Liver (tissue), 9 donors: ENCODE results near the gene SIK3. TPM values are rescaled to one million over a fixed set of nuclear protein-coding genes. Genes with fewer than 3 reads are reported as not detected.
A peak's percentile ranks its signal among the peaks of the same experiment; 100 is the strongest.

Experiments used
- DNase-seq: peaks from one replicate; pipeline ENCODE4 v3.0.0-alpha.2; 2017; ENCODE audit warnings: low spot score
- H3K27ac ChIP-seq, 2 donors: one replicate each; pipeline ENCODE4 v1.7.0; 2013; ENCODE audit warnings: inconsistent platforms in 2 of 2, low read length in 2 of 2, control low read depth in 1 of 2, low read depth in 1 of 2, mild to moderate bottlenecking in 1 of 2
- H3K27me3 ChIP-seq, 4 donors: one replicate each; pipeline versions ENCODE4 v1.6.1 to v1.7.0; 2013; ENCODE audit warnings: low read length in 3 of 4, inconsistent platforms in 1 of 4, mild to moderate bottlenecking in 1 of 4, moderate library complexity in 1 of 4; ENCODE audit not compliant: control insufficient read depth in 4 of 4, insufficient read depth in 4 of 4
- H3K36me3 ChIP-seq, 4 donors: one replicate each; pipeline versions ENCODE4 v1.6.1 to v1.7.0; 2013; ENCODE audit warnings: low read length in 3 of 4, mild to moderate bottlenecking in 3 of 4, low read depth in 1 of 4, moderate library complexity in 1 of 4; ENCODE audit not compliant: control insufficient read depth in 4 of 4, insufficient read depth in 3 of 4
- H3K4me1 ChIP-seq, 4 donors: one replicate each; pipeline versions ENCODE4 v1.6.1 to v1.7.0; 2013; ENCODE audit warnings: low read length in 3 of 4, mild to moderate bottlenecking in 3 of 4, moderate library complexity in 1 of 4; ENCODE audit not compliant: control insufficient read depth in 4 of 4, insufficient read depth in 4 of 4
- H3K4me3 ChIP-seq, 3 donors: one replicate each; pipeline versions ENCODE4 v1.6.1 to v1.7.0; 2013; ENCODE audit warnings: low read length in 3 of 3, control low read depth in 1 of 3, low read depth in 1 of 3, mild to moderate bottlenecking in 1 of 3
- H3K9ac ChIP-seq, 2 donors: one replicate each; pipeline ENCODE4 v1.7.0; 2013; ENCODE audit warnings: low read length in 2 of 2, mild to moderate bottlenecking in 2 of 2, moderate library complexity in 2 of 2, control low read depth in 1 of 2, low read depth in 1 of 2
- H3K9me3 ChIP-seq, 4 donors: one replicate each; pipeline versions ENCODE4 v1.6.1 to v1.7.0; 2013; ENCODE audit warnings: low read length in 3 of 4; ENCODE audit not compliant: control insufficient read depth in 4 of 4
- EGR1 ChIP-seq, 2 donors: IDR thresholded peaks; 2 replicates each; pipeline ENCODE4 v1.6.1; 2016 to 2018; ENCODE audit warnings: antibody characterized with exemption in 2 of 2, low read depth in 2 of 2
- FOXA1 ChIP-seq: IDR thresholded peaks from 2 replicates; pipeline ENCODE4 v1.6.1; 2016; ENCODE audit warnings: antibody characterized with exemption
- FOXA2 ChIP-seq: IDR thresholded peaks from 2 replicates; pipeline ENCODE4 v1.6.1; 2016; ENCODE audit warnings: antibody characterized with exemption
- GABPA ChIP-seq, 2 donors: IDR thresholded peaks in 1 of 2; conservative IDR thresholded peaks in 1 of 2; 2 replicates each; pipeline ENCODE4 v1.6.1; 2016; ENCODE audit warnings: antibody characterized with exemption in 2 of 2, mild to moderate bottlenecking in 1 of 2, moderate library complexity in 1 of 2
- HNF4A ChIP-seq, 2 donors: conservative IDR thresholded peaks; 2 replicates each; pipeline ENCODE4 v1.6.1; 2016; ENCODE audit warnings: antibody characterized with exemption in 2 of 2, mild to moderate bottlenecking in 2 of 2
- HNF4G ChIP-seq: IDR thresholded peaks from 2 replicates; pipeline ENCODE4 v1.6.1; 2016; ENCODE audit warnings: antibody characterized with exemption
- JUND ChIP-seq, 2 donors: IDR thresholded peaks; 2 replicates each; pipeline ENCODE4 v1.6.1; 2016; ENCODE audit warnings: antibody characterized with exemption in 2 of 2
- NR2F2 ChIP-seq: IDR thresholded peaks from 2 replicates; pipeline ENCODE4 v1.6.1; 2016; ENCODE audit warnings: antibody characterized with exemption
- RAD21 ChIP-seq, 2 donors: IDR thresholded peaks; 2 replicates each; pipeline ENCODE4 v1.6.1; 2016; ENCODE audit warnings: antibody characterized with exemption in 2 of 2, mild to moderate bottlenecking in 2 of 2
- RXRA ChIP-seq, 2 donors: IDR thresholded peaks; 2 replicates each; pipeline ENCODE4 v1.6.1; 2017 to 2018; ENCODE audit warnings: antibody characterized with exemption in 2 of 2, mild to moderate bottlenecking in 1 of 2
- SP1 ChIP-seq: IDR thresholded peaks from 2 replicates; pipeline ENCODE4 v1.6.1; 2018; ENCODE audit warnings: antibody characterized with exemption, mild to moderate bottlenecking
- TAF1 ChIP-seq: conservative IDR thresholded peaks from 2 replicates; pipeline ENCODE4 v1.6.1; 2016; ENCODE audit warnings: antibody characterized with exemption, mild to moderate bottlenecking
- YY1 ChIP-seq: IDR thresholded peaks from 2 replicates; pipeline ENCODE4 v1.6.1; 2016; ENCODE audit warnings: antibody characterized with exemption, mild to moderate bottlenecking
- WGBS: extraction: QIAGEN DNeasy Blood & Tissue Kit; methylation state at CpG from one replicate; pipeline ENCODE4 v1.1.7; 2013; 5-methylcytosine and 5-hydroxymethylcytosine counted together
- polyA plus RNA-seq, 2 donors: library from polyadenylated mRNA; stranded (reverse) in 1 of 2; unstranded in 1 of 2; fragments of 200-250 nt in 1 of 2; fragments of >200 nt in 1 of 2; fragmentation: Nextera tagmentation in 1 of 2; extraction: Ambion mirVana in 1 of 2; gene quantifications; one replicate each; pipeline versions ENCODE4 v1.2.1 to v1.2.3, GENCODE V29; 2013 to 2015
- total RNA-seq, 2 donors: library from RNA; depleted of rRNA; stranded (reverse); fragments of >200 nt; gene quantifications; one replicate each; pipeline ENCODE4 v1.2.3, GENCODE V29; 2014
- TF ChIP-seq, protein P1 (sequence below): IDR thresholded peaks from 2 replicates; pipeline ENCODE4 v1.6.1; 2016; ENCODE audit warnings: antibody characterized with exemption, mild to moderate bottlenecking
- TF ChIP-seq, protein P2 (sequence below): IDR thresholded peaks from 2 replicates; pipeline ENCODE4 v1.6.1; 2016; ENCODE audit warnings: antibody characterized with exemption
- TF ChIP-seq, protein P3 (sequence below): IDR thresholded peaks from 2 replicates; pipeline ENCODE4 v1.6.1; 2016; ENCODE audit warnings: antibody characterized with exemption
- TF ChIP-seq, protein P4 (sequence below): fragments of 150-350 bp; IDR thresholded peaks from 2 replicates; pipeline ENCODE4 v1.5.1; 2017; ENCODE audit warnings: improper control_type of control experiment, low read depth, low read length; ENCODE audit not compliant: missing input control
- TF ChIP-seq, protein P5 (sequence below): IDR thresholded peaks from 2 replicates; pipeline ENCODE4 v1.6.1; 2016; ENCODE audit warnings: antibody characterized with exemption
- donor health status: healthy.
- donor health status: healthy.
- donor health status: healthy.
- donor health status: healthy.
- donor health status: healthy.

Gene SIK3
- total and polyA plus RNA-seq, 4 donors, result 6.9 to 52.4 (median 14.4) TPM

DNA sequence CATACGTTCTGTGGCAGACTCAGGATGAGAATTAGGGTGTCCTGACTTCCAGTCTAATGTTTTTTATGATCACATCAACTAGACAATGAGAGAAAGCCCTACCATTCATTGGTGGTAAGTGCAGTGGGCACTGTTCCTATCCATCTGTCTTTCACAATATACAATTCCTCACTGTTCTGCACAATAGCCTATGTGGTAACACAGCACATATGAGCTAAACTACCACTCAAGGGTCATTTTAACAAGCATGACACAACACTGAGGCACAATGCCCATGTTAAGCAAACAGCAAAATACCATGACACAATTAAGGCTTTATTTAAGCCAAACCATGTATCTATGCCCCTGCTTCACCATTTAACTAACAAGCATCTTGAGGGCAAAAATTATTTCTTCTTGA is 52.3 kb downstream of the SIK3 start:
- H3K9me3 ChIP-seq, result no peaks in the 10 kb centered on the region
- no peak for DNase-seq
- H3K27ac ChIP-seq, result peak overlapping the region; percentile 30 to 77
- TF ChIP-seq, protein P1, sequence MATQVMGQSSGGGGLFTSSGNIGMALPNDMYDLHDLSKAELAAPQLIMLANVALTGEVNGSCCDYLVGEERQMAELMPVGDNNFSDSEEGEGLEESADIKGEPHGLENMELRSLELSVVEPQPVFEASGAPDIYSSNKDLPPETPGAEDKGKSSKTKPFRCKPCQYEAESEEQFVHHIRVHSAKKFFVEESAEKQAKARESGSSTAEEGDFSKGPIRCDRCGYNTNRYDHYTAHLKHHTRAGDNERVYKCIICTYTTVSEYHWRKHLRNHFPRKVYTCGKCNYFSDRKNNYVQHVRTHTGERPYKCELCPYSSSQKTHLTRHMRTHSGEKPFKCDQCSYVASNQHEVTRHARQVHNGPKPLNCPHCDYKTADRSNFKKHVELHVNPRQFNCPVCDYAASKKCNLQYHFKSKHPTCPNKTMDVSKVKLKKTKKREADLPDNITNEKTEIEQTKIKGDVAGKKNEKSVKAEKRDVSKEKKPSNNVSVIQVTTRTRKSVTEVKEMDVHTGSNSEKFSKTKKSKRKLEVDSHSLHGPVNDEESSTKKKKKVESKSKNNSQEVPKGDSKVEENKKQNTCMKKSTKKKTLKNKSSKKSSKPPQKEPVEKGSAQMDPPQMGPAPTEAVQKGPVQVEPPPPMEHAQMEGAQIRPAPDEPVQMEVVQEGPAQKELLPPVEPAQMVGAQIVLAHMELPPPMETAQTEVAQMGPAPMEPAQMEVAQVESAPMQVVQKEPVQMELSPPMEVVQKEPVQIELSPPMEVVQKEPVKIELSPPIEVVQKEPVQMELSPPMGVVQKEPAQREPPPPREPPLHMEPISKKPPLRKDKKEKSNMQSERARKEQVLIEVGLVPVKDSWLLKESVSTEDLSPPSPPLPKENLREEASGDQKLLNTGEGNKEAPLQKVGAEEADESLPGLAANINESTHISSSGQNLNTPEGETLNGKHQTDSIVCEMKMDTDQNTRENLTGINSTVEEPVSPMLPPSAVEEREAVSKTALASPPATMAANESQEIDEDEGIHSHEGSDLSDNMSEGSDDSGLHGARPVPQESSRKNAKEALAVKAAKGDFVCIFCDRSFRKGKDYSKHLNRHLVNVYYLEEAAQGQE, result peak; percentile 14
- TF ChIP-seq GABPA (IDR thresholded peaks at IDR 0.05 in 1 of 2, conservative IDR thresholded peaks at IDR 0.05 in 1 of 2), result no peak
- TF ChIP-seq, protein P2, sequence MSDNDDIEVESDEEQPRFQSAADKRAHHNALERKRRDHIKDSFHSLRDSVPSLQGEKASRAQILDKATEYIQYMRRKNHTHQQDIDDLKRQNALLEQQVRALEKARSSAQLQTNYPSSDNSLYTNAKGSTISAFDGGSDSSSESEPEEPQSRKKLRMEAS, result peak; percentile 54
- TF ChIP-seq YY1, result peak; percentile 63
- TF ChIP-seq, protein P3, sequence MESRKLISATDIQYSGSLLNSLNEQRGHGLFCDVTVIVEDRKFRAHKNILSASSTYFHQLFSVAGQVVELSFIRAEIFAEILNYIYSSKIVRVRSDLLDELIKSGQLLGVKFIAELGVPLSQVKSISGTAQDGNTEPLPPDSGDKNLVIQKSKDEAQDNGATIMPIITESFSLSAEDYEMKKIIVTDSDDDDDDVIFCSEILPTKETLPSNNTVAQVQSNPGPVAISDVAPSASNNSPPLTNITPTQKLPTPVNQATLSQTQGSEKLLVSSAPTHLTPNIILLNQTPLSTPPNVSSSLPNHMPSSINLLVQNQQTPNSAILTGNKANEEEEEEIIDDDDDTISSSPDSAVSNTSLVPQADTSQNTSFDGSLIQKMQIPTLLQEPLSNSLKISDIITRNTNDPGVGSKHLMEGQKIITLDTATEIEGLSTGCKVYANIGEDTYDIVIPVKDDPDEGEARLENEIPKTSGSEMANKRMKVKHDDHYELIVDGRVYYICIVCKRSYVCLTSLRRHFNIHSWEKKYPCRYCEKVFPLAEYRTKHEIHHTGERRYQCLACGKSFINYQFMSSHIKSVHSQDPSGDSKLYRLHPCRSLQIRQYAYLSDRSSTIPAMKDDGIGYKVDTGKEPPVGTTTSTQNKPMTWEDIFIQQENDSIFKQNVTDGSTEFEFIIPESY, result peak; percentile 26
- no peak for TF ChIP-seq HNF4G
- peak; percentile 63 for TF ChIP-seq SP1
- peak; percentile 42 for TF ChIP-seq NR2F2
- peak; percentile 88 for TF ChIP-seq FOXA2
- peak; percentile 71 to 86 for TF ChIP-seq JUND (IDR thresholded peaks at IDR 0.05)
- TF ChIP-seq, protein P4, sequence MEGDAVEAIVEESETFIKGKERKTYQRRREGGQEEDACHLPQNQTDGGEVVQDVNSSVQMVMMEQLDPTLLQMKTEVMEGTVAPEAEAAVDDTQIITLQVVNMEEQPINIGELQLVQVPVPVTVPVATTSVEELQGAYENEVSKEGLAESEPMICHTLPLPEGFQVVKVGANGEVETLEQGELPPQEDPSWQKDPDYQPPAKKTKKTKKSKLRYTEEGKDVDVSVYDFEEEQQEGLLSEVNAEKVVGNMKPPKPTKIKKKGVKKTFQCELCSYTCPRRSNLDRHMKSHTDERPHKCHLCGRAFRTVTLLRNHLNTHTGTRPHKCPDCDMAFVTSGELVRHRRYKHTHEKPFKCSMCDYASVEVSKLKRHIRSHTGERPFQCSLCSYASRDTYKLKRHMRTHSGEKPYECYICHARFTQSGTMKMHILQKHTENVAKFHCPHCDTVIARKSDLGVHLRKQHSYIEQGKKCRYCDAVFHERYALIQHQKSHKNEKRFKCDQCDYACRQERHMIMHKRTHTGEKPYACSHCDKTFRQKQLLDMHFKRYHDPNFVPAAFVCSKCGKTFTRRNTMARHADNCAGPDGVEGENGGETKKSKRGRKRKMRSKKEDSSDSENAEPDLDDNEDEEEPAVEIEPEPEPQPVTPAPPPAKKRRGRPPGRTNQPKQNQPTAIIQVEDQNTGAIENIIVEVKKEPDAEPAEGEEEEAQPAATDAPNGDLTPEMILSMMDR, result no peak
- peak; percentile 49 to 52 for TF ChIP-seq RAD21 (IDR thresholded peaks at IDR 0.05)
- TF ChIP-seq FOXA1, result peak; percentile 81
- TF ChIP-seq HNF4A (conservative IDR thresholded peaks at IDR 0.05), result peak; percentile 80 to 83
- TF ChIP-seq EGR1 (IDR thresholded peaks at IDR 0.05; ENCODE audit: low read depth in 2 of 2), result peak in 1 of 2 donors; percentile 50
- TF ChIP-seq RXRA (IDR thresholded peaks at IDR 0.05), result peak; percentile 84 to 89
- TF ChIP-seq, protein P5, sequence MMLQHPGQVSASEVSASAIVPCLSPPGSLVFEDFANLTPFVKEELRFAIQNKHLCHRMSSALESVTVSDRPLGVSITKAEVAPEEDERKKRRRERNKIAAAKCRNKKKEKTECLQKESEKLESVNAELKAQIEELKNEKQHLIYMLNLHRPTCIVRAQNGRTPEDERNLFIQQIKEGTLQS, result peak; percentile 80
- TF ChIP-seq TAF1, result no peak
- H3K4me3 ChIP-seq, result no peak overlapping the region
- 56% methylated on average over 1 of the region's 1 CpG for WGBS
- no peaks in the 10 kb centered on the region for H3K36me3 ChIP-seq
- H3K27me3 ChIP-seq, result no peaks in the 10 kb centered on the region
- peaks cover 6 to 27% (median 25%) of the 10 kb centered on the region in 4 donors for H3K4me1 ChIP-seq
- H3K9ac ChIP-seq, result no peak overlapping the region
